SHP77 treated with DMSO at 0.1 percent for 48 hours (cell line): ENCODE results near the gene C10orf95.

Source experiments
- DNase-seq: peaks from one replicate; lab custom pipeline; 2025; lab: John Stamatoyannopoulos, UW

The C10orf95 gene

DNA sequence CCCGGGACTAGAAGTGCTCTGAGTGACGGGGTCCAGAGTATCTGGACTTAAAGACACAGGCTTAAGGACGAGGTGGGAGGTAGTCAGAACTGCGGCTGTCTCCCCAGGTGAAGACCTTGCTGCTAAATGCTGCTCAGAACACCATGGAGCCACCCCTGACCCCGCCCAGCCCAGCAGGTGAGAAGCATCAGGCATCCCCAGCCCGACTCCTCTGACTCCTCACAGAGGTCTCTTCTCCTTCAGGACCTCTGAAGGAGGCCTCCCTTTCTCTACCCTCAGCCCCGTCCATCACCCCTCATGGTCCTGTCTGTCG, 50.0 kb downstream of the C10orf95 start:
- DNase-seq, result no peak

DNA sequence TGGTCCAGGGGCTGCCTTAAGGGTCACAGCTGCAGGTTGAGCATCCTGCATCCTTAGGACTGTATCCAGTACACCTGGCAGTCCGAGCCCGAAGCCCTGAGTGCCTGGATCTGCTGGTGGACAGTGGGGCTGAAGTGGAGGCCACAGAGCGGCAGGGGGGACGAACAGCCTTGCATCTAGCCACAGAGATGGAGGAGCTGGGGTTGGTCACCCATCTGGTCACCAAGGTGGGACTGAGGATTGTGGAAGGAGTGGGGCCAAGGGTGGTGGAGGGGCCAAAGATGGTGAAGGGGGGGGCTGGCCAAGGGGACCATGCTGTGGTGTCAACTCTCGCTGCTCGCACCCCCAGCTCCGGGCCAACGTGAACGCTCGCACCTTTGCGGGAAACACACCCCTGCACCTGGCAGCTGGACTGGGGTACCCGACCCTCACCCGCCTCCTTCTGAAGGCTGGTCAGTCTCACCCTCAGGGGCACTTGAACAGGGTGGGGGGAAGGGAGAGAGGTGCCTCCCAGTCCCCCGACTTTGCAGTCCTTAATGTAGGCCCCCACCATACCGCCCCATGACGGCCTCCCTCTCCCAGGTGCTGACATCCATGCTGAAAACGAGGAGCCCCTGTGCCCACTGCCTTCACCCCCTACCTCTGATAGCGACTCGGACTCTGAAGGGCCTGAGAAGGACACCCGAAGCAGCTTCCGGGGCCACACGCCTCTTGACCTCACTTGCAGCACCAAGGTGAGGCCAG, 50.6 kb downstream of the C10orf95 start:
- no peak for DNase-seq

DNA sequence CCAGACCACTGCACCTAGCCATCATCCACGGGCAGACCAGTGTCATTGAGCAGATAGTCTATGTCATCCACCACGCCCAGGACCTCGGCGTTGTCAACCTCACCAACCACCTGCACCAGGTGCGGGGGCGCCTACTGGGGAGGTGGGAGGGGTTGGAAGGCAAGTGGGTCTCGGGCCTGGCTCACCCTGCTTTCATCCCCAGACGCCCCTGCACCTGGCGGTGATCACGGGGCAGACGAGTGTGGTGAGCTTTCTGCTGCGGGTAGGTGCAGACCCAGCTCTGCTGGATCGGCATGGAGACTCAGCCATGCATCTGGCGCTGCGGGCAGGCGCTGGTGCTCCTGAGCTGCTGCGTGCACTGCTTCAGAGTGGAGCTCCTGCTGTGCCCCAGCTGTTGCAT, 51.3 kb downstream of the C10orf95 start:
- no peak for DNase-seq
